ENCODE measurements around the gene SERINC5. TPM values are rescaled to one million over a fixed set of nuclear protein-coding genes. Genes with fewer than 3 reads are reported as not detected.
A peak's percentile ranks its signal among the peaks of the same experiment; 100 is the strongest.
"Not testable (repeated sequence)": the region's sequence is repeated elsewhere in the genome, so short reads cannot be mapped to it uniquely, and the experiment has no call there.

Gene SERINC5
- polyA plus RNA-seq (2013, experiment 1 of 2) = 39.2 TPM
- polyA plus RNA-seq (2013, experiment 2 of 2) = 42.4 TPM

- H2BK5ac ChIP-seq (ENCODE audit: low read length) = peak within 1 kb of the TSS; percentile 64
- DNase-seq = peak; percentile 83
- no peaks in the 10 kb centered on the region for H3K36me3 ChIP-seq (ENCODE audit: control insufficient read depth, insufficient read depth, low read length)
- H3K79me1 ChIP-seq (ENCODE audit: low read length) = peaks cover 10% of the 10 kb centered on the region
- peaks cover 11% of the 10 kb centered on the region for H3K4me1 ChIP-seq (ENCODE audit: control insufficient read depth, low read depth, low read length)
- H2BK15ac ChIP-seq (replicated peaks; ENCODE audit: low read depth) = no peak within 1 kb of the TSS
- peak within 1 kb of the TSS; percentile 80 for H3K27ac ChIP-seq (ENCODE audit: low read depth, low read length)
- peak within 1 kb of the TSS; percentile 96 for H3K9ac ChIP-seq (ENCODE audit: low read length)
- H2AK5ac ChIP-seq (ENCODE audit: low read length) = no peak within 1 kb of the TSS
- no CpG with 5 or more reads among the region's 87 CpGs for WGBS (ENCODE audit: extremely low coverage, insufficient coverage, low lambda C conversion rate)
- peak within 1 kb of the TSS; percentile 94 for H3K18ac ChIP-seq (ENCODE audit: low read length)
- H3K4me2 ChIP-seq (ENCODE audit: low read length) = peak within 1 kb of the TSS; percentile 97
- no peak within 1 kb of the TSS for H3K23ac ChIP-seq (ENCODE audit: low read length)
- H3K56ac ChIP-seq (ENCODE audit: low read length) = peak within 1 kb of the TSS; percentile 96
- H3K27me3 ChIP-seq (ENCODE audit: insufficient read depth, low read length, poor library complexity) = no peaks in the 10 kb centered on the region
- no peak within 1 kb of the TSS for H4K5ac ChIP-seq (ENCODE audit: low read length)
- peak within 1 kb of the TSS; percentile 88 for H4K8ac ChIP-seq (ENCODE audit: low read depth, low read length)
- no peak within 1 kb of the TSS for H2BK120ac ChIP-seq (ENCODE audit: low read depth, low read length)
- peak within 1 kb of the TSS; percentile 63 for H3K4me3 ChIP-seq (ENCODE audit: low read length)
- peaks cover 43% of the 10 kb centered on the region for H3K79me2 ChIP-seq (ENCODE audit: control insufficient read depth, insufficient read depth, low read length)
- H3K4ac ChIP-seq (ENCODE audit: low read depth, low read length) = peak within 1 kb of the TSS; percentile 92
These were observed at the start of gene SERINC5 for GRCh38 chr5:80255811-80256712. TSS of gene SERINC5 (minus strand) at chr5:80256048. CDS start at chr5:80255922, 126 bp downstream.

- WGBS (ENCODE audit: extremely low coverage, insufficient coverage, low lambda C conversion rate) = no CpG with 5 or more reads among the region's 11 CpGs
- Histone ChIP-seq H2AK5ac (ENCODE audit: low read length) (no peak overlapping the region), H2BK5ac (ENCODE audit: low read length) (no peak overlapping the region), H3K27ac (ENCODE audit: low read depth, low read length) (no peak overlapping the region), H4K8ac (ENCODE audit: low read depth, low read length) (no peak overlapping the region), H2BK15ac (replicated peaks; ENCODE audit: low read depth) (no peak overlapping the region), H3K36me3 (ENCODE audit: control insufficient read depth, insufficient read depth, low read length) (no peaks in the 10 kb centered on the region), H3K4ac (ENCODE audit: low read depth, low read length) (no peak overlapping the region), H3K79me1 (ENCODE audit: low read length) (no peaks in the 10 kb centered on the region), H3K79me2 (ENCODE audit: control insufficient read depth, insufficient read depth, low read length) (no peaks in the 10 kb centered on the region), H3K18ac (ENCODE audit: low read length) (no peak overlapping the region), H3K4me2 (ENCODE audit: low read length) (no peak overlapping the region), H3K4me3 (ENCODE audit: low read length) (no peak overlapping the region), H3K56ac (ENCODE audit: low read length) (no peak overlapping the region), H3K4me1 (ENCODE audit: control insufficient read depth, low read depth, low read length) (no peaks in the 10 kb centered on the region), H4K5ac (ENCODE audit: low read length) (no peak overlapping the region), H2BK120ac (ENCODE audit: low read depth, low read length) (no peak overlapping the region), H3K23ac (ENCODE audit: low read length) (no peak overlapping the region), H3K27me3 (ENCODE audit: insufficient read depth, low read length, poor library complexity) (no peaks in the 10 kb centered on the region), H3K9ac (ENCODE audit: low read length) (no peak overlapping the region)
- no peak for DNase-seq
These were observed 46.8 kb upstream of the SERINC5 start for GRCh38 chr5:80302636-80303035.

- not testable (repeated sequence) for H3K27ac ChIP-seq (ENCODE audit: low read depth, low read length); H2BK15ac ChIP-seq (replicated peaks; ENCODE audit: low read depth); H3K27me3 ChIP-seq (ENCODE audit: insufficient read depth, low read length, poor library complexity); H3K4ac ChIP-seq (ENCODE audit: low read depth, low read length); H2AK5ac ChIP-seq (ENCODE audit: low read length); H2BK5ac ChIP-seq (ENCODE audit: low read length); H3K4me2 ChIP-seq (ENCODE audit: low read length); H2BK120ac ChIP-seq (ENCODE audit: low read depth, low read length); H3K4me1 ChIP-seq (ENCODE audit: control insufficient read depth, low read depth, low read length); H3K79me1 ChIP-seq (ENCODE audit: low read length); H3K79me2 ChIP-seq (ENCODE audit: control insufficient read depth, insufficient read depth, low read length); H3K23ac ChIP-seq (ENCODE audit: low read length); H3K56ac ChIP-seq (ENCODE audit: low read length); H4K5ac ChIP-seq (ENCODE audit: low read length); H3K4me3 ChIP-seq (ENCODE audit: low read length); H3K18ac ChIP-seq (ENCODE audit: low read length); H3K36me3 ChIP-seq (ENCODE audit: control insufficient read depth, insufficient read depth, low read length); H3K9ac ChIP-seq (ENCODE audit: low read length); DNase-seq; H4K8ac ChIP-seq (ENCODE audit: low read depth, low read length)
- WGBS (ENCODE audit: extremely low coverage, insufficient coverage, low lambda C conversion rate) = no CpG with 5 or more reads among the region's 34 CpGs
These were observed 45.5 kb upstream of the SERINC5 start for GRCh38 chr5:80301342-80301741.

GRCh38 chr5:80300796-80301195 lies 44.9 kb upstream of the SERINC5 start:
- H3K18ac ChIP-seq (ENCODE audit: low read length); H2BK120ac ChIP-seq (ENCODE audit: low read depth, low read length); H4K5ac ChIP-seq (ENCODE audit: low read length); H3K79me2 ChIP-seq (ENCODE audit: control insufficient read depth, insufficient read depth, low read length); H3K27me3 ChIP-seq (ENCODE audit: insufficient read depth, low read length, poor library complexity); H2AK5ac ChIP-seq (ENCODE audit: low read length); H4K8ac ChIP-seq (ENCODE audit: low read depth, low read length); H3K4me3 ChIP-seq (ENCODE audit: low read length); H3K4me1 ChIP-seq (ENCODE audit: control insufficient read depth, low read depth, low read length); H3K9ac ChIP-seq (ENCODE audit: low read length); H3K56ac ChIP-seq (ENCODE audit: low read length); H3K4ac ChIP-seq (ENCODE audit: low read depth, low read length); H3K23ac ChIP-seq (ENCODE audit: low read length); H2BK5ac ChIP-seq (ENCODE audit: low read length); DNase-seq; H3K36me3 ChIP-seq (ENCODE audit: control insufficient read depth, insufficient read depth, low read length); H2BK15ac ChIP-seq (replicated peaks; ENCODE audit: low read depth); H3K4me2 ChIP-seq (ENCODE audit: low read length); H3K27ac ChIP-seq (ENCODE audit: low read depth, low read length); H3K79me1 ChIP-seq (ENCODE audit: low read length): not testable (repeated sequence)
- no CpG with 5 or more reads among the region's 27 CpGs for WGBS (ENCODE audit: extremely low coverage, insufficient coverage, low lambda C conversion rate)

GRCh38 chr5:80300125-80300524 lies 44.3 kb upstream of the SERINC5 start:
- H3K36me3 ChIP-seq (ENCODE audit: control insufficient read depth, insufficient read depth, low read length) = no peaks in the 10 kb centered on the region
- no peak overlapping the region for H3K4me3 ChIP-seq (ENCODE audit: low read length)
- H4K5ac ChIP-seq (ENCODE audit: low read length) = no peak overlapping the region
- H2BK15ac ChIP-seq (replicated peaks; ENCODE audit: low read depth) = no peak overlapping the region
- no peak overlapping the region for H2BK5ac ChIP-seq (ENCODE audit: low read length)
- no peak overlapping the region for H3K27ac ChIP-seq (ENCODE audit: low read depth, low read length)
- H3K56ac ChIP-seq (ENCODE audit: low read length) = no peak overlapping the region
- no peak overlapping the region for H2AK5ac ChIP-seq (ENCODE audit: low read length)
- H3K79me2 ChIP-seq (ENCODE audit: control insufficient read depth, insufficient read depth, low read length) = no peaks in the 10 kb centered on the region
- no peak overlapping the region for H4K8ac ChIP-seq (ENCODE audit: low read depth, low read length)
- H3K18ac ChIP-seq (ENCODE audit: low read length) = no peak overlapping the region
- no peaks in the 10 kb centered on the region for H3K4me1 ChIP-seq (ENCODE audit: control insufficient read depth, low read depth, low read length)
- no peak overlapping the region for H3K9ac ChIP-seq (ENCODE audit: low read length)
- no peaks in the 10 kb centered on the region for H3K27me3 ChIP-seq (ENCODE audit: insufficient read depth, low read length, poor library complexity)
- H3K4me2 ChIP-seq (ENCODE audit: low read length) = no peak overlapping the region
- no peak overlapping the region for H3K4ac ChIP-seq (ENCODE audit: low read depth, low read length)
- H3K23ac ChIP-seq (ENCODE audit: low read length) = no peak overlapping the region
- H2BK120ac ChIP-seq (ENCODE audit: low read depth, low read length) = no peak overlapping the region
- DNase-seq = no peak
- no CpG with 5 or more reads among the region's 8 CpGs for WGBS (ENCODE audit: extremely low coverage, insufficient coverage, low lambda C conversion rate)
- H3K79me1 ChIP-seq (ENCODE audit: low read length) = no peaks in the 10 kb centered on the region
